Activated naive CD4-positive, alpha-beta T cell treated with anti-CD3 and anti-CD28 coated beads, Interleukin-2, amount 50 U/mL, for 72 hours (primary cell): ENCODE measurements around the gene AP1M1. TPM values are rescaled to one million over a fixed set of nuclear protein-coding genes. Genes with fewer than 3 reads are reported as not detected.

Experiments used
- ATAC-seq, 2 donors: fragments of 150-1000 bp; cut with Tn5 transposase; 2 replicates each; pipeline ENCODE4 v1.10.0; 2021; ENCODE audit warnings: mild to moderate bottlenecking in 2 of 2, moderate library complexity in 2 of 2
- DNase-seq, 2 donors: peaks; one replicate each; pipeline ENCODE4 v3.0.0; 2021 to 2022; ENCODE audit warnings: low spot score in 2 of 2
- H3K27ac Mint-ChIP-seq, 2 donors: one replicate each; pipeline ENCODE4 v1.8.0; 2022; ENCODE audit warnings: mild to moderate bottlenecking in 2 of 2, mixed read lengths in 2 of 2
- H3K36me3 Mint-ChIP-seq, 2 donors: one replicate each; pipeline ENCODE4 v1.8.0; 2022; ENCODE audit warnings: mixed read lengths in 2 of 2
- H3K9me3 Mint-ChIP-seq, 2 donors: one replicate each; pipeline ENCODE4 v1.8.0; 2022; ENCODE audit warnings: mixed read lengths in 2 of 2
- total RNA-seq, 2 donors: library from RNA; stranded (reverse); gene quantifications; one replicate each; pipeline ENCODE4 v1.2.3, GENCODE V29; 2022

Gene AP1M1
- total RNA-seq, 2 donors from 2014 or later = 105 to 139 TPM

GRCh38 chr19:16285769-16286498 is 88.2 kb downstream of the AP1M1 start:
- no peak for DNase-seq
- no peaks in the 10 kb centered on the region for H3K9me3 Mint-ChIP-seq
- H3K36me3 Mint-ChIP-seq = no peaks in the 10 kb centered on the region
- peak overlapping the region in 1 of 2 donors; percentile 4 for H3K27ac Mint-ChIP-seq
- ATAC-seq = peak in 1 of 2 donors; percentile 52

DNA sequence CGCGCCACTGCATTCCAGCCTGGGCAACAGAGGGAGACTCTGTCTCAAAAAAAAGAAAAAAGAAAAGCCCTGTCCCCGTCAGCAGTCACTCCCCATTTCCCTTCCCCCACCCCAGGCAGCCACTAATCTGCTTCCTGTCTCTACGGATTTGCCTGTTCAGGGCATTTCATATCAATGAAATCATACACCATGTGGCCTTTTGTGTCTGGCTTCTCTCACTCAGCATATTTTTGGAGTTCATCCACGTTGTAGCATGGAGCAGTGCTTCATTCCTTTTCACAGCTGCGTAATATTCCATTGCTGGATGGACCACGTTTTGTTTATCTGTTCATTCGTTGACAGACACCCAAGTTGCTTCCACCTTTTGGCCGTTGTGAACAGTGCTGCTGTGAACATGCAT is 90.8 kb downstream of the AP1M1 start:
- Mint-ChIP-seq H3K27ac (no peak overlapping the region), H3K36me3 (no peaks in the 10 kb centered on the region), H3K9me3 (no peaks in the 10 kb centered on the region)
- DNase-seq (no peak), ATAC-seq (no peak)

DNA sequence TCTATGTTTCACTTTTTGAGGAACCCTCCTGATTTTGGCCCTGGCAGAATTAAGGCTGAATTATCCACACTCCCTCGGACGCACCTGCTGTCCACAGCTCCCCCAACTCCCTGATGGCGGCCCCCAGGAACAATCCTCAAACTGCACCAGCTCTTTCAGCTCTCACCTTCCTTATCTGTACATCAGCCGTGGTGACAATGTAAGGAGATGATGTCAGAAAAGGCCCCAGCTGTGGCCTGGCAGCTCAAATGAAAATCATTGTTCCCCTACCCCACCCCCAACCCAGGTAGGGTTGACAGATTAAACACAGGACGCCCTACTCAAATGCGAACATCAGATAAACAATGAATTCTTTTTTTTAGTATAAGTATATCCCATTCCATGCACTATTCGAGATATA is 91.9 kb downstream of the AP1M1 start:
- no peak for DNase-seq
- H3K36me3 Mint-ChIP-seq = no peaks in the 10 kb centered on the region
- no peak for ATAC-seq

DNA sequence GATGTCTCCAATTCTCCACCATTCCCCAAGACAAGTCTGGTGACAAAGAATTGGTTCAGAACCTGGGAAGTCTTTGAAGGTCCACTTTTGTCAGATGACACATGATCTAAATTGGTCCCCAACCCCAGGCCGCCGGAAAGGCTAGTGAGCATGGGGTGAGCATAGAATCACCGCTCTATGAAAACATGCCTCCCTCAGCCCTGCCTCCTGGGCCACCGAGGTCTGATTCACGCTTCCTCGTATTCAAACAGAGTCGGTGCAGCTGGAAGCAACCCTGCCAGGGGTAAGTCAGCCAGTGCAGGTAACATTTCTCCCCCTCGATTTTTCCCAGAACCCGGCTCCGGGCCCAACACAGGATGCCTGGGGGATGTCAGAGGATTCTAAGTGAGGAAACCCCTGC is 93.0 kb downstream of the AP1M1 start:
- no peak for DNase-seq
- H3K27ac Mint-ChIP-seq = no peak overlapping the region
- H3K36me3 Mint-ChIP-seq = no peaks in the 10 kb centered on the region
- H3K9me3 Mint-ChIP-seq = no peaks in the 10 kb centered on the region
- ATAC-seq = no peak

More for the DNA sequence above, 91.9 kb downstream of the AP1M1 start:
- H3K9me3 Mint-ChIP-seq = no peaks in the 10 kb centered on the region
- H3K27ac Mint-ChIP-seq = no peak overlapping the region

DNA sequence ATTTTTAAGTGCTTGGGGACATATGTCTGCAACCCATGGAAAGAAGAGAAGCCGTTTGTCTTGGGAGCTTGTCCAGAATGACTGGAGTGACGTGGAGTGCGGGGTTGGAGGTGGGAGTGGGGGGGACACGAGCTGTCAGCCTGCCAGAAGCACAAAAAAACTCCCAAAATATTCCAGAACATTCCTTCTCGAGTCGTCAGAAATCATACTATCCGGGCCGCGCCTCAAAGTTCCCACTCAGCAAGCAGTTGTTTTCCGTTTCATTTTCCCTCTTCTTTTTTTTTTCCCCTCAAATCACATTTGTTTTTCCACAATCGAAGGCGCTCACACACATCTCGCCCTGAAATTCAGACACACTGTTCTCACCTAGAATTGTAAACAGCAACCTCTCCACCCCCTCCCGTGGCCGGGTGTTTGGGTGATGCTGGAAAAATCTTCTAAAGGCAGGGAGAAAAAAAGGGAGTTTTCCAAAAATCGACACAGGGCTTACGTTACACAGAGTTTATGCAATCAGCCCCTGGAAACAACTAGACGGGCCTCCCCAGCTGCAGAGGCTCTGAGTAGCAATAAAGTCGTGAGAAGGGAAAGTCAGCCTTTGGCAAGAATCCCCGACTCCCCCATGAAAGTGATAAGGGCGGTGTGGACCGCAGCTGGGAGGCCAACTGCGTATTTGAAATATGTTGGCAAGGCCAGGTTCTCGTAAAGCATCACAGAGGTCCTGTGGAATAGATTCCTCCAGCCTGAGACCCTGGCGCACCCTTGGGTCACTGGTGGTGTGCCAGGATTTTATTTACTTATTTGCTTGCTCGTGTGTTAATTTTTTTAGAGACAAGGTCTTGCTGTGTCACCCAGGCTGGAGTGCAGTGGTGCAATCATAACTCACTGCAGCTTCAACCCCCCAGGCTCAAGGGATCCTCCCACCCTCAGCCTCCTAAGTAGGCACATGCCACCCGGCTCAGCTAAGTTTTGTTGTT is 95.7 kb downstream of the AP1M1 start:
- ATAC-seq (no peak), DNase-seq (no peak)
- Mint-ChIP-seq H3K9me3 (no peaks in the 10 kb centered on the region), H3K36me3 (no peaks in the 10 kb centered on the region), H3K27ac (no peak overlapping the region)

DNA sequence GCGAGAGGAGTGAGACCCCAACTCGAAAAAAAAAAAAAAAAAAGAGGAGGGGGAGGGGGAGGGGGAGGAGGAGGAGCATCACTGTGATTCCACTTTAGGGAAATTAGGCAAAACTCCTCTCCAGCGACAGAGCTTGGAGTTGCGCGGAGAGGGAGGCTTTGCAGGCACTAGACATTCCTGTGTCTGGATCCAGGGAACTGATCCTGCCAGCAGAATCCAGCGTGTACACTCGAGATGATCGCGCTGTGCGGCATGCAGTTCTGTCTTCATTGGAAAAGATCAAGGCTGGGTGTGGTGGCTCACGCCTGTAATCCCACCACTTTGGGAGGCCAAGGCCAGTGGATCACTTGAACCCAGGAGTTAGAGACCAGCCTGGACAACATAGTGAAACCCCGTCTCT is 97.3 kb downstream of the AP1M1 start:
- H3K27ac Mint-ChIP-seq = no peak overlapping the region
- no peaks in the 10 kb centered on the region for H3K36me3 Mint-ChIP-seq
- no peaks in the 10 kb centered on the region for H3K9me3 Mint-ChIP-seq

More for the DNA sequence above, 97.3 kb downstream of the AP1M1 start:
- DNase-seq = no peak
- no peak for ATAC-seq

Other genes with a start within 250 kb of the AP1M1 start
- gene OR10H4, start 248.9 kb upstream of the AP1M1 start, total RNA-seq = not detected
- gene TPM4, start 121.4 kb upstream of the AP1M1 start, total RNA-seq = 100 to 1,000 TPM; 405 to 411 TPM
- 100 to 1,000 TPM; 125 to 155 TPM for gene RAB8A, start 86.0 kb upstream of the AP1M1 start, total RNA-seq
- 10 to 100 TPM; 23.9 to 49.8 TPM for gene HSH2D, start 54.2 kb upstream of the AP1M1 start, total RNA-seq
- gene CIB3, start 24.4 kb upstream of the AP1M1 start, total RNA-seq = 1 to 10 TPM in 1 of 2 donors, not detected in 1; 1.0 TPM
- gene FAM32A, start 12.5 kb upstream of the AP1M1 start, total RNA-seq = 10 to 100 TPM; 49.9 to 53.2 TPM
- gene KLF2, start 126.9 kb downstream of the AP1M1 start, total RNA-seq = under 1 TPM; 0.56 to 0.57 TPM